ENCODE results near the gene EIF4E2. TPM values are rescaled to one million over a fixed set of nuclear protein-coding genes. Genes with fewer than 3 reads are reported as not detected.

Gene EIF4E2
- total and polyA plus RNA-seq, 10 donors, result 29.3 to 61.1 (median 45.5) TPM

- H3K27ac ChIP-seq, result no peak overlapping the region
- no peak for DNase-seq
- H3K4me1 ChIP-seq, result no peaks in the 10 kb centered on the region
- no peaks in the 10 kb centered on the region for H3K36me3 ChIP-seq
- 83 to 92% (median 85%) methylated on average over 9 to 10 of the region's 10 CpGs for WGBS, 5 donors
- intact Hi-C loops (cut with DNase I; ENCODE audit: low total_unique reads), result no loop called here
- no peaks in the 10 kb centered on the region for H3K9me3 ChIP-seq
- peaks cover 0 to 29% (median 0%) of the 10 kb centered on the region in 7 donors for H3K27me3 ChIP-seq (replicated peaks in 1 of 7)
- TF ChIP-seq POLR2AphosphoS5 (IDR thresholded peaks at IDR 0.05) (no peak), POLR2A (IDR thresholded peaks at IDR 0.05) (no peak), CTCF (IDR thresholded peaks at IDR 0.05 in 8 of 11, conservative IDR thresholded peaks at IDR 0.05 in 3 of 11) (no peak)
- H3K4me3 ChIP-seq, result no peak overlapping the region
Observed at GRCh38 chr2:232512602-232513001, 37.9 kb upstream of the EIF4E2 start.

GRCh38 chr2:232513353-232513752 lies 37.1 kb upstream of the EIF4E2 start:
- WGBS, 5 donors, result 75 to 84% (median 80%) methylated on average over 5 of the region's 5 CpGs
- DNase-seq, result no peak
- intact Hi-C loops (cut with DNase I; ENCODE audit: low total_unique reads), result no loop called here
- Histone ChIP-seq H3K9me3 (no peaks in the 10 kb centered on the region), H3K4me1 (no peaks in the 10 kb centered on the region), H3K27me3 (replicated peaks in 1 of 7) (peaks cover 0 to 33% (median 0%) of the 10 kb centered on the region in 7 donors), H3K4me3 (no peak overlapping the region), H3K36me3 (no peaks in the 10 kb centered on the region), H3K27ac (no peak overlapping the region)
- TF ChIP-seq POLR2AphosphoS5 (IDR thresholded peaks at IDR 0.05) (no peak), POLR2A (IDR thresholded peaks at IDR 0.05) (no peak), CTCF (IDR thresholded peaks at IDR 0.05 in 8 of 11, conservative IDR thresholded peaks at IDR 0.05 in 3 of 11) (no peak)

GRCh38 chr2:232515639-232516038 lies 34.9 kb upstream of the EIF4E2 start:
- Histone ChIP-seq H3K36me3 (no peaks in the 10 kb centered on the region), H3K9me3 (no peaks in the 10 kb centered on the region), H3K27me3 (replicated peaks in 1 of 7) (peaks cover 0 to 56% (median 2%) of the 10 kb centered on the region in 7 donors), H3K4me3 (no peak overlapping the region), H3K27ac (no peak overlapping the region), H3K4me1 (no peaks in the 10 kb centered on the region)
- 84 to 94% (median 90%) methylated on average over 7 of the region's 7 CpGs for WGBS, 5 donors
- no peak for DNase-seq
- no peak for TF ChIP-seq POLR2A (IDR thresholded peaks at IDR 0.05)
- intact Hi-C loops (cut with DNase I; ENCODE audit: low total_unique reads), result no loop called here

- H3K27me3 ChIP-seq (replicated peaks in 1 of 7), result peaks cover 0 to 58% (median 11%) of the 10 kb centered on the region in 7 donors
- no peak overlapping the region for H3K4me3 ChIP-seq
- H3K4me1 ChIP-seq, result peaks cover 0 to 1% (median under 1%) of the 10 kb centered on the region in 6 donors
- intact Hi-C loops (cut with DNase I; ENCODE audit: low total_unique reads), result no loop called here
- no peaks in the 10 kb centered on the region for H3K9me3 ChIP-seq
- 73 to 94% (median 81%) methylated on average over 3 of the region's 3 CpGs for WGBS, 5 donors
- H3K36me3 ChIP-seq, result no peaks in the 10 kb centered on the region
- no peak for TF ChIP-seq POLR2AphosphoS5 (IDR thresholded peaks at IDR 0.05)
- no peak for TF ChIP-seq POLR2A (IDR thresholded peaks at IDR 0.05)
- TF ChIP-seq CTCF (IDR thresholded peaks at IDR 0.05 in 8 of 11, conservative IDR thresholded peaks at IDR 0.05 in 3 of 11), result no peak
- DNase-seq, result no peak
- no peak overlapping the region for H3K27ac ChIP-seq
Observed at GRCh38 chr2:232516551-232516950, 33.9 kb upstream of the EIF4E2 start.

- intact Hi-C loops (cut with DNase I; ENCODE audit: low total_unique reads), result no loop called here
- Histone ChIP-seq H3K27ac (no peak overlapping the region), H3K4me3 (no peak overlapping the region), H3K27me3 (replicated peaks in 1 of 7) (peaks cover 5 to 63% (median 34%) of the 10 kb centered on the region in 7 donors), H3K9me3 (no peaks in the 10 kb centered on the region), H3K4me1 (peaks cover 8 to 24% (median 22%) of the 10 kb centered on the region in 6 donors), H3K36me3 (no peaks in the 10 kb centered on the region)
- no peak for DNase-seq
- WGBS, 5 donors, result 70 to 76% (median 73%) methylated on average over 4 to 6 of the region's 6 CpGs
- no peak for TF ChIP-seq POLR2A (IDR thresholded peaks at IDR 0.05)
- TF ChIP-seq CTCF (IDR thresholded peaks at IDR 0.05 in 8 of 11, conservative IDR thresholded peaks at IDR 0.05 in 3 of 11), result no peak
- no peak for TF ChIP-seq POLR2AphosphoS5 (IDR thresholded peaks at IDR 0.05)
Observed at GRCh38 chr2:232518844-232519243, 31.6 kb upstream of the EIF4E2 start.

Data from spleen (tissue), 11 donors.